ENCODE measurements around the gene RBM4B. TPM values are rescaled to one million over a fixed set of nuclear protein-coding genes. Genes with fewer than 3 reads are reported as not detected.

RBM4B gene
- total RNA-seq, 1 donor from 2014 or later = 17.4 TPM

DNA sequence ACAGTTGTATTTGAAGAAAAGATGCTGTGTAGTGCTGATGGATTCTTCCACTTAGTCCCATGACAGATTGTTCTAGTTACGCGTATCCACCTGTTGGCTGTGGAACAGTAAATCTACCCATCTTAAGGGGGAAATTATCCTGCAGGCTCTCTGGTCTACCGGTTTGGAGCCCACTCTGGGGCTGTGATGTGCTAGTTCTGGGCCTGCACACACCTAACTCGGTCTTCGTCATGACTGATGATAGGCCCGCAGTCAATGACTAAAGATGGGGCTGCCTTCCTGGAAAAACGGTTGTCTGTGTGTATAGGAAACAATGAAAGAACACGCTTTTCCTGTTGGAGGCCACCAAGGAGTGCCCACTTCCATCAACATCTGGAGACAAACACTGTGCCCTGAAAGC is 6.2 kb upstream of the RBM4B start:
- intact Hi-C loops (cut with DNase I) = loop anchor here (10.0 kb wide), 1 partner anchor 279 kb away; no protein-coding TSS in a partner anchor
- no peak for DNase-seq (ENCODE audit: extremely low spot score in 2 of 2)
- no peaks in the 10 kb centered on the region for H3K27me3 ChIP-seq
- H3K36me3 ChIP-seq = no peaks in the 10 kb centered on the region
- no peak overlapping the region for H3K27ac ChIP-seq
- no peak for TF ChIP-seq POLR2AphosphoS5 (IDR thresholded peaks at IDR 0.05; ENCODE audit: insufficient read depth in 1 of 2, low read depth in 1 of 2)
- no peak for TF ChIP-seq POLR2A (IDR thresholded peaks at IDR 0.05)
- TF ChIP-seq, protein P1, sequence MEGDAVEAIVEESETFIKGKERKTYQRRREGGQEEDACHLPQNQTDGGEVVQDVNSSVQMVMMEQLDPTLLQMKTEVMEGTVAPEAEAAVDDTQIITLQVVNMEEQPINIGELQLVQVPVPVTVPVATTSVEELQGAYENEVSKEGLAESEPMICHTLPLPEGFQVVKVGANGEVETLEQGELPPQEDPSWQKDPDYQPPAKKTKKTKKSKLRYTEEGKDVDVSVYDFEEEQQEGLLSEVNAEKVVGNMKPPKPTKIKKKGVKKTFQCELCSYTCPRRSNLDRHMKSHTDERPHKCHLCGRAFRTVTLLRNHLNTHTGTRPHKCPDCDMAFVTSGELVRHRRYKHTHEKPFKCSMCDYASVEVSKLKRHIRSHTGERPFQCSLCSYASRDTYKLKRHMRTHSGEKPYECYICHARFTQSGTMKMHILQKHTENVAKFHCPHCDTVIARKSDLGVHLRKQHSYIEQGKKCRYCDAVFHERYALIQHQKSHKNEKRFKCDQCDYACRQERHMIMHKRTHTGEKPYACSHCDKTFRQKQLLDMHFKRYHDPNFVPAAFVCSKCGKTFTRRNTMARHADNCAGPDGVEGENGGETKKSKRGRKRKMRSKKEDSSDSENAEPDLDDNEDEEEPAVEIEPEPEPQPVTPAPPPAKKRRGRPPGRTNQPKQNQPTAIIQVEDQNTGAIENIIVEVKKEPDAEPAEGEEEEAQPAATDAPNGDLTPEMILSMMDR (IDR thresholded peaks at IDR 0.05) = no peak
- H3K4me3 ChIP-seq = no peak overlapping the region
- peaks cover 15% of the 10 kb centered on the region for H3K4me1 ChIP-seq
- H3K9me3 ChIP-seq = no peaks in the 10 kb centered on the region

DNA sequence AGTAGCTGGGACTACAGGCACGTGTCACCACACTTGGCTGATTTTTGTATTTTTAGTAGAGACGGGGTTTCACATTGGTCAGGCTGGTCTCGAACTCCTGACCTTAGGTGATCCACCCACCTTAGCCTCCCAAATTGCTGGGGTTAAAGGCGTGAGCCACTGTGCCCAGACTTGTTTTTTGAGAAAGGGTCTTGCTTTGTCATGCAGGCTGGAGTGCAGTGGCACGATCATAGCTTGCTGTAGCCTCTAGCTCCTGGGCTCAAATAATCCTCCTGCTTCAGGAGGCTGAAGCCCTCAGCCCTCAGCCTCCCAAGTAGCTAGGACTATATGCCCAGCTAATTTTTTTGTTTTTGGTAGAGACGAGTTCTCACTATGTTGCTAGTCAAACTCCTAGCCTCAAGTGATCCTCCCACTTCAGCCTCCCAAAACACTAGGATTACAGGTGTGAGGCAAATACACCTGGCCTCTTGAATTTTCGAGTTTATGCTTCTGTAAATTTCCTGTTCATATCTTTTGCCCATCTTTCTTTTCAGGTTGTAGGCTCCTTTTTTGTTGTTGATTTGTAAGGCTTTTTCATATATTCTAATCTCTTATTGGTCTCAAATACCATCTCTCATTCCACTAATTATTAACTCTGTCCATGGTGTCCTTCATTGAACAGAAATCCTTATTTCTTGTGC is 3.4 kb upstream of the RBM4B start:
- H3K4me3 ChIP-seq = no peak overlapping the region
- no peak overlapping the region for H3K27ac ChIP-seq
- H3K36me3 ChIP-seq = no peaks in the 10 kb centered on the region
- TF ChIP-seq POLR2A (IDR thresholded peaks at IDR 0.05) (no peak), POLR2AphosphoS5 (IDR thresholded peaks at IDR 0.05; ENCODE audit: insufficient read depth in 1 of 2, low read depth in 1 of 2) (no peak)
- TF ChIP-seq, protein P1 (IDR thresholded peaks at IDR 0.05) = no peak
- H3K27me3 ChIP-seq = no peaks in the 10 kb centered on the region
- intact Hi-C loops (cut with DNase I) = loop anchor here (10.0 kb wide), 1 partner anchor 276 kb away; no protein-coding TSS in a partner anchor
- H3K9me3 ChIP-seq = no peaks in the 10 kb centered on the region
- DNase-seq (ENCODE audit: extremely low spot score in 2 of 2) = no peak
- H3K4me1 ChIP-seq = peaks cover 27% of the 10 kb centered on the region

DNA sequence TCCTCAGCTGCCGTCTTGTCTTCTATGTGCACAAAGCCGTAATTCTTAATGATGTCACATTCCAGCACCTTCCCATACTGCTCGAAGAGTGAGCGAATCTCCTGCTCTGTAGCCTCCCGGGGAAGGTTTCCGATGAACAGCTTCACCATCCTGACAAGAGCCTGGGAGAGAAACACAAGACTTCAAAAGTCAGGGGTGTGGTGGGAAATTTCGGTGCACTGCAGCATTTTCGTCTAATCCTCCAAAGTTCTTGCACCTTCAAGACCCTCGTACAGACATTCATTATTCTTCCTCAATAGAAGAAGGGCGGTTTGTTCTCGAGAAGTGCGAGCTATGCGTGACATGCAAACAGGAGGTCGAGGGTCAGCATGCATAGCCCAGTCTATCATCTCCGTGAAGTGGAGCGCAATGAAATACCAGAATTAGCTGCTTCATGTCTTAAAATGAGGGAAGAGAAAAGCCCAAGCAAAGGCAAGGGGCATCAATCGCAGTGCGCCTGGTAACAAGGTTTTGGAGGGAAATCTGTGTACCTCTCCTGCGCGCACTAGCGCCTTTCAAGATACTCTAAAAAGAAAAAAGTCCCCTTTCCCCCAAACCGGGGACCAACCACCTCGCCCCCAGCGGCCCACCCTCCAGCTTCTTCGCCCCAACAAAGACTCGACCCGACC is 622 bp downstream of the RBM4B start:
- intact Hi-C loops (cut with DNase I) = no loop called here
- Histone ChIP-seq H3K27ac (peak overlapping the region; percentile 93), H3K36me3 (no peaks in the 10 kb centered on the region), H3K9me3 (no peaks in the 10 kb centered on the region), H3K4me3 (peak overlapping the region; percentile 66 to 87), H3K27me3 (no peaks in the 10 kb centered on the region), H3K4me1 (peaks cover 36% of the 10 kb centered on the region)
- TF ChIP-seq POLR2AphosphoS5 (IDR thresholded peaks at IDR 0.05; ENCODE audit: insufficient read depth in 1 of 2, low read depth in 1 of 2) (no peak), POLR2A (IDR thresholded peaks at IDR 0.05) (no peak)
- TF ChIP-seq, protein P1 (IDR thresholded peaks at IDR 0.05) = no peak
- no peak for DNase-seq (ENCODE audit: extremely low spot score in 2 of 2)

DNA sequence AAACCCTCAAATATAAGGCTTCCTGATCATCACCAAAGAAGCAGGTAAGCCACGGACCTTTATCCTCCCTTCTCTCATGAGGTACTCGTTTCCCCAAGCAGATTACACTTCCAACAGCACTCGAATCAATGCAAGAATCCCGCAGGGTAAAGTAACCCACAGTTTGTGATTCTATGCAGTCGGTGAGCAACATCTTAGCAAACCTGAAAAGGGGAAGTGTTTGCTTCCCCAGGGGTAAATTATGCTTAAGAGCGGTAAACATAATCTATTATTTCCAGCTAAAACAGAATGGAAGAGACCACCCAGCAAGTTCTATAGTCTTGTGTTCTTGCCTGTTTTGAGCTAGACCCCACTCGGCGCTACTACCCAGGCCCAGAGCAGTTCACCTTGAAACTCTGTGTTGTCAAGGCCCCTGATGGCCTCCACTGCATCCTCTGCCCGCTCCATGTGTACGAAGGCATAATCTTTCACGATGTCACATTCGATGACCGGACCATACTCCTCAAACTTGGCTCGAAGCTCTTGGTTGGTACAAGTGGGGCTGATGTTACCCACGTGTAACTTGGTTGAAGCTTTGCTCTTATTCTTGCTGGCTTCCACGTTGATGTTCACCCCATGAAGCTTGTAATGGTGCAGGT is 1.3 kb downstream of the RBM4B start:
- no peak for DNase-seq (ENCODE audit: extremely low spot score in 2 of 2)
- no peaks in the 10 kb centered on the region for H3K36me3 ChIP-seq
- intact Hi-C loops (cut with DNase I) = no loop called here
- H3K4me1 ChIP-seq = peaks cover 36% of the 10 kb centered on the region
- H3K27me3 ChIP-seq = no peaks in the 10 kb centered on the region
- TF ChIP-seq, protein P1 (IDR thresholded peaks at IDR 0.05) = no peak
- TF ChIP-seq POLR2AphosphoS5 (IDR thresholded peaks at IDR 0.05; ENCODE audit: insufficient read depth in 1 of 2, low read depth in 1 of 2) (no peak), POLR2A (IDR thresholded peaks at IDR 0.05) (no peak)
- H3K4me3 ChIP-seq = peak overlapping the region; percentile 66 to 87
- H3K9me3 ChIP-seq = no peaks in the 10 kb centered on the region
- no peak overlapping the region for H3K27ac ChIP-seq
